Activated T-helper 2 cell treated with anti-CD3 and anti-CD28 coated beads, Interferon-gamma antibody, Interleukin-2, Interleukin-4, amounts not matched to agents 10 μg/mL and 5 μg/mL and 100 μg/mL, durations not matched to agents 14 hours and 24 hours and 36 hours (primary cell): ENCODE results near the gene ANKS1B. TPM values are rescaled to one million over a fixed set of nuclear protein-coding genes. Genes with fewer than 3 reads are reported as not detected.
"Not testable (repeated sequence)": the region's sequence is repeated elsewhere in the genome, so short reads cannot be mapped to it uniquely, and the experiment has no call there.

Experiments
- DNase-seq: peaks from one replicate; pipeline ENCODE4 v3.0.0; 2021; ENCODE audit warnings: low spot score
- H3K27ac Mint-ChIP-seq: one replicate; pipeline ENCODE4 v1.8.0; 2021; ENCODE audit warnings: mixed read lengths
- H3K27me3 Mint-ChIP-seq: one replicate; pipeline ENCODE4 v1.8.0; 2021; ENCODE audit warnings: low read depth, mixed read lengths
- H3K36me3 Mint-ChIP-seq: one replicate; pipeline ENCODE4 v1.8.0; 2021; ENCODE audit warnings: low read depth, mixed read lengths
- H3K4me1 Mint-ChIP-seq: one replicate; pipeline ENCODE4 v1.8.0; 2021; ENCODE audit warnings: low read depth, mixed read lengths
- H3K4me3 Mint-ChIP-seq: one replicate; pipeline ENCODE4 v1.8.0; 2021; ENCODE audit warnings: low read depth, mild to moderate bottlenecking, moderate library complexity, mixed read lengths
- H3K9me3 Mint-ChIP-seq: one replicate; pipeline ENCODE4 v1.8.0; 2021; ENCODE audit warnings: mixed read lengths
- intact Hi-C: fragments of 100-400 bp; cut with micrococcal nuclease; formaldehyde crosslinking; loops from one replicate; pipeline ENCODE4 v1.15.1; 2023
- total RNA-seq: library from RNA; stranded (reverse); gene quantifications from 2 replicates; pipeline ENCODE4 v1.2.3, GENCODE V29; 2022

Gene ANKS1B
- 0.76 and 1.0 TPM in 2 replicates for total RNA-seq

DNA sequence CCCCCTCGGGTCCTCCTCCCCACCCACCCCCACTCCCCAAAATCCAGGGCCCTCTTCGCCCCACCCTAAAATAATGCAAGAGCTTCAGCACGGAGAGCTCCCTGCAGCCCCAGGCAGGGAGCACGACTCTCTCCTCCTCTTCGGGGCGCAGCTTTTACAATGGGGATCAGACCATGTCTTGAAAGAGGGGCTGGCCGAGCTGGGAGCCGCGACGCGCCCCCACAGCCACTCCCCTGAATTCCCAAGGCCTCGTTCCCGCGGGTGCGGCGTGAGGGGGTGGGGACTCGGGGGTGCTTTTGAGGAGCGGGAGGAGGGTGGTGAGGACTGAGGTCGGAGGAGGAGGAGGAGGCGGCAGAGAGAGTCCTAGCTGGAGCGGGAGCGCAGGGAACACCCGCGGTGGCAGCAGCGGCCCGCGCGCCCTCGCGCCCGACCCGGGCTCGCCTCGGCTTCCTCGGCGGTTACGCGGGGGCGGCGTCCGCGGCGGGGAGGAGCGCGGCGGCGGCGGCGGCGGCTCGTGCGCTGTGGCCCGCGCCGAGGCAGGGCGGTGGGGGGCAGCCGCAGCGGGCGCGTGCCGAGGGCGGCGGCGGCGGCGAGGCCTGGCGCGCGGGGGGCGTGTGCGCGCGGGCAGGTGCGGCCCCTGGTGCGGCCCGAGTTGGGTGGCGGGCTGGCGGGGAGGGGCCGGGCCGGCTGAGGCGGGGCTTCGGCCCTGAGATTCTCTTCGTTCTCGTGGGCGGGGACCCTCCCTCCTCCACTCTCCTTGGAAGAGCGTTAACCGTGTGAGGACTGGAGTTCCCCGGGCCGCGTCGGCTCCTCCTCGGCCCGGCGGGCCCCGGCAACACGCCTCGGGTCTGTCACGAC, at the start of gene ANKS1B:
Gene ANKS1B, minus strand, starts transcription at position 666 of the 858 bp plus-strand sequence. CDS start 699 bp downstream, outside the sequence.
- intact Hi-C loops, result no loop called here
- Mint-ChIP-seq H3K27ac (no peak within 1 kb of the TSS), H3K4me1 (peaks cover 9% of the 10 kb centered on the region), H3K36me3 (no peaks in the 10 kb centered on the region), H3K9me3 (no peaks in the 10 kb centered on the region), H3K27me3 (peaks cover 61% of the 10 kb centered on the region), H3K4me3 (peak within 1 kb of the TSS; percentile 72)
- DNase-seq, result peak; percentile 10

DNA sequence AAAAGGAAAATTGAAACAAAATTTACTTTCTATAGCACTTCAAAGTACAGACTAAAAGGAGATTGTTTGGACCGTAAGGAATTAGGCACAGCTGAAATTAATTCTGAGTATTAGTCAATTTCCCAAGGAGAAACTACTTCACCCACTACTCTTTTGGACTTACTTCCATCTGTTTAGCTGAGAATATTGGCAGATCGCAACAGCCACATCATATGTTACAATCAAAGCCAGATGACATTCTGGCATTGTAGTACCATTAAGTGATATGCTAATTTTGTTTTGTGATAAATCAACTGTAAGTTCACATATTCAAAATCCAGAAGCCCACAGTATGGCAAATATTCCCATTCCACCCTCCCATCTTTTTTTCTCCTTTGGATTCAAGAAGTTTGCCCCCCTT, 47.1 kb upstream of the ANKS1B start:
- H3K9me3 Mint-ChIP-seq, result no peaks in the 10 kb centered on the region
- no peak overlapping the region for H3K4me3 Mint-ChIP-seq
- no peaks in the 10 kb centered on the region for H3K27me3 Mint-ChIP-seq
- intact Hi-C loops, result no loop called here
- H3K36me3 Mint-ChIP-seq, result peaks cover 29% of the 10 kb centered on the region
- no peaks in the 10 kb centered on the region for H3K4me1 Mint-ChIP-seq
- DNase-seq, result no peak
- H3K27ac Mint-ChIP-seq, result no peak overlapping the region

DNA sequence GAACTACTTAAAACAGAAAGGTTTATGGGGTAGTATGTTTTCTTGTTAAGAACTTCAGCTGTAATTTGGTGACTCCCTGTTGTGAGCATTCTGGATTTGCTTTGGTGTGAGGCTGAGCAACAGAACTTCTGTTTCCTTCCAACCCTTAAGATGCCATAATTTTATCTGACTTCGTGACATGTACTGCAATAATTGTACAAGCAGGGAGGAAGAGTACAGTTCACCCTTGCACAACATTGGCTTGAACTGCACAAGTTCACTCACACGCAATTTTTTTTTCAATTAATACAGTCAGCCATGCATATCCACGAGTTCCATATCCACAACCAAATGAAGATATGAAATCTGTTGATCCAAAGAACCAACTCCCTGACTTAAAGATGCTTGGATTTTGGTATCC, 42.9 kb upstream of the ANKS1B start:
- no peaks in the 10 kb centered on the region for H3K9me3 Mint-ChIP-seq
- no peak overlapping the region for H3K4me3 Mint-ChIP-seq
- H3K36me3 Mint-ChIP-seq, result peaks cover 16% of the 10 kb centered on the region
- no peaks in the 10 kb centered on the region for H3K27me3 Mint-ChIP-seq
- no peaks in the 10 kb centered on the region for H3K4me1 Mint-ChIP-seq
- intact Hi-C loops, result no loop called here
- DNase-seq, result no peak
- no peak overlapping the region for H3K27ac Mint-ChIP-seq

DNA sequence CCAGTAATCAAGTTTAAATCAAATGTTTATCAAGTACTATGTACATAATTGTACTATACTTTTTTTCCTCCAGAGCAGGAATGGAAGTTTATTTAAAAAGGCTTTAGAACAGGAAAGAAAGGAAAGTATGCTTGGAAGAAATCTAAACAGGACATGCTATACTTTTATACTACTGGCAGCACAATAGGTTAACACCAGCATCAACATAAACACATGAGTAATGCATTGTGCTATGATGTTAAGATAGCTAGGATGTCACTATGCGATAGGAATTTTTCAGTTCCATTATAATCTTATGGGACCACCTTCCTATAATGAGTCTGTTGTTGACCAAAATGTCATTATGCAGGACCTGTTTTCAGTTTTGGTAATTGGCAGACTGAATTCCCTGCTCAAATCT, 41.5 kb upstream of the ANKS1B start:
- intact Hi-C loops, result no loop called here
- Mint-ChIP-seq H3K36me3 (peaks cover 7% of the 10 kb centered on the region), H3K27ac (no peak overlapping the region), H3K27me3 (no peaks in the 10 kb centered on the region), H3K4me1 (no peaks in the 10 kb centered on the region), H3K4me3 (no peak overlapping the region), H3K9me3 (no peaks in the 10 kb centered on the region)
- DNase-seq, result no peak

DNA sequence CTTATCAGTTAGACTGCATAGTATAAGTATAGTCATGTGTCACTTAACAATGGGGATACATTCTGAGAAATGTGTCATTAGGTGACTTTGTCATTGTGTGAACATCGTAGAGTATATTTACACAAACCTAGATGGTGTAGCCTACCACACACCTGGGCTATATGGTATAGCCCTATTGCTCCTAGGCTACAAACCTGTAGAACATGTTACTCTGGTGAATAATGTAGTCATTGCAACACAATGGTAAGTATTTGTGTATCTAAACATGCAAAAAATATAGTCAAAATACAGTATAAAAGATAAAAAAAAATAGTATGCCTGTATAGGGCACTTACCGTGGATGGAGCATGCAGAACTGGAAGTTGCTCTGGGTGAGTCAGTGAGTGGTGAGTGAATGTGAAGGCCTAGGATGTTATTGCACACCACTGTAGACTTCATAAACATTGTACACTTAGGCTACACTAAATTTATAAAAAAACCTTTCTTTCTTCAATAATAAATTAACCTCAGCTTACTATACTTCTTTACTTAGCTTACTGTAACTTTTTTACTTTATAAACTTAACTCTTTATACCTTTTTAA, 40.3 kb upstream of the ANKS1B start:
- Mint-ChIP-seq H3K27me3 (no peaks in the 10 kb centered on the region), H3K9me3 (no peaks in the 10 kb centered on the region), H3K36me3 (peaks cover 7% of the 10 kb centered on the region), H3K4me3 (no peak overlapping the region), H3K4me1 (no peaks in the 10 kb centered on the region), H3K27ac (no peak overlapping the region)
- intact Hi-C loops, result no loop called here
- no peak for DNase-seq

DNA sequence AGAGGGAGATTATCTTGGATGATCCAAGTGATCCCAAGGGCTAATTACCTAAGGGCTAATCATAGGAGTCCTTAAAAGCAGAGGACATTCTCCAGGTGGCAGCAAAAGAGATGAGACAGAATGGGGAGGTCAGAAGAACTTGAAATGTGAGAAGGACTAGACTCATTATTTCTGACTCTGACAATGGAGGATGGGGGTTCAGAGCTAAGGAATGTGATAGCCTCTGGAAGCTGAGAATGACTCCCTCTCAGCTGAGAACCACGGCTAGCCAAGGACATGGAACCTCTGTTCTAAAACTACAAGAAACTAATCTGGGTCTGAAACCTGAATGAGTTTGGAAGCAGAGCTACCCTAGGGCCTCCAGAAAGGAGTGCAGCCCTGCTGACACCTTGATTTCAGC, 35.6 kb upstream of the ANKS1B start:
- Mint-ChIP-seq H3K4me1 (no peaks in the 10 kb centered on the region), H3K27ac (no peak overlapping the region), H3K27me3 (no peaks in the 10 kb centered on the region), H3K36me3 (peaks cover 6% of the 10 kb centered on the region), H3K9me3 (peaks cover 15% of the 10 kb centered on the region), H3K4me3 (no peak overlapping the region)
- intact Hi-C loops, result no loop called here
- DNase-seq, result no peak

DNA sequence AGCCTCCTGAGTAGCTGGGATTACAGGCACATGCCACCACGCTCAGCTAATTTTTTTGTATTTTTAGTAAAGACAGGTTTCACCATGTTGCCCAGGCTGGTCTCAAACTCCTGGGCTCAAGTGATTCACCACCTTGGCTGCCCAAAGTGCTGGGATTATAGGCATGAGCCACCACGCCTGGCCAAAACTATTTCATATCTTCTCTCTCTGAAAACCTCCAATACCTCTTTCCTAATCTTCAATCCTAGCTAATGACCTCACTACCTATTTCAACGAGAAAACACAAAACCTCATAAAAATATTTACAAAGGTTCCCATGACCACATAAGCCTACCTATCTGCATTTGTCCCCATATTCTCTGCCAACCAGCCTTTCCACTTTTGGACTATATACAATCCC, 32.3 kb upstream of the ANKS1B start:
- Mint-ChIP-seq H3K36me3 (peaks cover 7% of the 10 kb centered on the region), H3K4me3 (no peak overlapping the region), H3K27ac (no peak overlapping the region), H3K4me1 (no peaks in the 10 kb centered on the region), H3K27me3 (no peaks in the 10 kb centered on the region), H3K9me3 (peaks cover 15% of the 10 kb centered on the region)
- intact Hi-C loops, result no loop called here
- DNase-seq, result no peak

DNA sequence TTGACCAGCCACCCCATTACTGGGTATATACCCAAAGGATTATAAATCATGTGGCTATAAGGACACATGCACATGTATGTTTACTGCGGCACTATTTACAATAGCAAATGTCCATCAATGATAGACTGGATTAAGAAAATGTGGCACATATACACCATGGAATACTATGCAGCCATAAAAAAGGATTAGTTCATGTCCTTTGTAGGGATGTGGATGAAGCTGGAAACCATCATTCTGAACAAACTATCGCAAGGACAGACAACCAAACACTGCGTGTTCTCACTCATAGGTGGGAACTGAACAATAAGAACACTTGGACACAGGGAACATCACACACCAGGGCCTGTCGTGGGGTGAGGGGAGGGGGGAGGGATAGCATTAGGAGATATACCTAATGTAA, 31.6 kb upstream of the ANKS1B start:
- intact Hi-C loops, H3K27ac Mint-ChIP-seq, H3K4me3 Mint-ChIP-seq, H3K4me1 Mint-ChIP-seq, H3K27me3 Mint-ChIP-seq, DNase-seq, H3K36me3 Mint-ChIP-seq: not testable (repeated sequence)
- H3K9me3 Mint-ChIP-seq, result peaks cover 15% of the 10 kb centered on the region

DNA sequence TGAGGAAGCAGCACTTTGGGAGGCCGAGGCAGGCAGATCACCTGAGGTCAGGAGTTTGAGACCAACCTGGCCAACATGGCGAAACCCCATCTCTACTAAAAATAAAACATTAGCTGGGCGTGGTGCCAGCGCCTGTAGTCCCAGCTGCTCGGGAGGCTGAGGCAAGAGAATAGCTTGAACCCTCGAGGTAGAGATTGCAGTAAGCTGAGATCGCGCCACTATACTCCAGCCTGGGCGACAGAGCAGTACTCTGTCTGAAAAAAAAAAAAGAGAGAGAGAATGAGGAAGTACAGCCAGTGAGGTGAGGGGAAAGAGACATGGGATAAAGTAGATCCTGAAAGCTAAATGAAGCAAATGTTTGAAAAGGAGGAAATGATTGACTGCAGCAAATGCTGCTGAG, 21.1 kb upstream of the ANKS1B start:
- H3K9me3 Mint-ChIP-seq, H3K36me3 Mint-ChIP-seq, H3K27me3 Mint-ChIP-seq, H3K27ac Mint-ChIP-seq, H3K4me3 Mint-ChIP-seq, DNase-seq, H3K4me1 Mint-ChIP-seq, intact Hi-C loops: not testable (repeated sequence)

DNA sequence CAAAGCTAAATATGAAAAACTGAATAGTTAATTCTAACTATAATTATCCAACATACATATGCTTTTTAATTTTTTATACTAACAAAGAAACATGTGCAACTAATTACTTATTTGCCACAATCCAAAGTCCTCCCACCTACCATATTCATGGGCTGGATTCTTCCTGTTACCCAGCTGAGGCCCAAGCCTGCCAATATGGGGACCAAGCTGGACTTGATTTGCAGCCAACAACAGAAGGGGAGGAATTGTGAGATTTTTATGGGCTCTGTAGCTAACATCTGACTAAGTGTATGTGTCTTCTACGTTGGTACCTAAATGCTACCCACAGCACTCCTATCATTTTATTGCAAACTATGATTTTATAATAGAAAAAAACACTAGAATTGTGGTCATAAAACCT, 13.1 kb upstream of the ANKS1B start:
- H3K4me3 Mint-ChIP-seq, result no peak overlapping the region
- peaks cover 7% of the 10 kb centered on the region for H3K27me3 Mint-ChIP-seq
- intact Hi-C loops, result no loop called here
- H3K36me3 Mint-ChIP-seq, result no peaks in the 10 kb centered on the region
- no peak overlapping the region for H3K27ac Mint-ChIP-seq
- DNase-seq, result no peak
- no peaks in the 10 kb centered on the region for H3K4me1 Mint-ChIP-seq
- H3K9me3 Mint-ChIP-seq, result no peaks in the 10 kb centered on the region

DNA sequence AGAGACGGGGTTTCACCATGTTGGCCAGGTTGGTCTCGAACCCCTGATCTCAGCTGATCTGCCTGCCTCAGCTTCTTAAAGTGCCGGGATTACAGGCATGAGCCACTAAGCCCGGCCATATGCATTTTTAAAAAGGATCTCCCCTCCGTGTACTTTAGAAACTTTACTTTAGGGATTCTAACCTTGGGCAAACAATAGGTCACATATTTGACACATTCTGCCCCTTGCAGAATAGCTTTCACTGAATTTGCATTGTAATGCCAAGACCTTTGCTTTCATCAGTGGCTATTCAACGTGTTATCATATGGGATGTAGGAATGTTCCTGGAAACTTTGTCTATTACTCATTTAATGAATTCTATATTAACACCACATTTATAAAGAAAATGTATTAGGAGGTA, 11.4 kb upstream of the ANKS1B start:
- DNase-seq, result no peak
- Mint-ChIP-seq H3K9me3 (no peaks in the 10 kb centered on the region), H3K4me3 (no peak overlapping the region), H3K36me3 (no peaks in the 10 kb centered on the region), H3K27ac (no peak overlapping the region), H3K27me3 (peaks cover 10% of the 10 kb centered on the region), H3K4me1 (no peaks in the 10 kb centered on the region)
- intact Hi-C loops, result no loop called here

DNA sequence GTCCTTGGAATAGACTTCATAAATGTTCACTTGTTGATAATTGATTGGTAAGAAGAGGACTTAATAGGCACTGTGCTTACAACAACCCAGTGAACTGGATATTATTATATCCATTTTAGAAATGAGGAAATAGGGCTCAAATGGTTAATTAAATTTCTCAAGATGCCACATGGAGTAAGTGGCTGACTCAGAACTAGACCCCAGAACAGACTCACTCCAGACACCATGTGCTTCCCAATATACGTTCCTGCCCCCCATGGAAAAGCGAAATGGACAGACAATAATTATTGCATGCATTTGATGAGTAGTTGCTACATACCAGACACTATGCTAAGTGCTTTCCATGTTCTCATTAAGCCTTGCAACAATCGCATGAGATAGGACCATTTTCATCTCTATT, 895 bp upstream of the ANKS1B start:
- Mint-ChIP-seq H3K27me3 (peaks cover 53% of the 10 kb centered on the region), H3K4me3 (peak overlapping the region; percentile 72), H3K36me3 (no peaks in the 10 kb centered on the region), H3K27ac (no peak overlapping the region), H3K4me1 (peaks cover 9% of the 10 kb centered on the region), H3K9me3 (no peaks in the 10 kb centered on the region)
- intact Hi-C loops, result no loop called here
- DNase-seq, result no peak

DNA sequence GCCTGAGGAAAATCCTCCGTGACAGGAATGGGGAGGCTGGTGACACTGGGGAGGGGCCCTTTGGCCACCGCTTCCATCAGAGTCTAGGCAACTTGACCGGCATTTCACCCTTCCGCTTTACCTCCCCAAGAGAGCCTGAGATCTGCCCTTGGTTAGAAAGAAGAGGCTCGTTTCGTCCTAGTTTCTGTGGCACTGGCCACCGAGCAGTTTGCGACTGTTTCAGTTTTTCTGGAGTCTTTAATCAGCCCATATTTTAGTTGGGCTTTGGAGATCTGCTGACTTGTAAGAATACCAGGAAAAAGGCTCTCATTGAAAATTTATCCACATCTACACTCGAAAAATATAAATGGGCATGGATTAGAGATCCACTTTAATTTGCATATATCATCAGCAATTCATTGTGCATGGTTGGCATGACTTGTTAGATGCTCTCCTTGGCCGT, 414 bp upstream of the ANKS1B start:
- no peaks in the 10 kb centered on the region for H3K9me3 Mint-ChIP-seq
- no peaks in the 10 kb centered on the region for H3K36me3 Mint-ChIP-seq
- no peak overlapping the region for H3K27ac Mint-ChIP-seq
- peak overlapping the region; percentile 72 for H3K4me3 Mint-ChIP-seq
- DNase-seq, result no peak
- H3K27me3 Mint-ChIP-seq, result peaks cover 57% of the 10 kb centered on the region
- peaks cover 9% of the 10 kb centered on the region for H3K4me1 Mint-ChIP-seq
- intact Hi-C loops, result no loop called here
